Neutrophil (primary cell): ENCODE results near the gene POLR1E.
"Not testable (repeated sequence)": the region's sequence is repeated elsewhere in the genome, so short reads cannot be mapped to it uniquely, and the experiment has no call there.

Experiments
- H3K27ac ChIP-seq: fragments of 200-600 bp; sonication (generic); 2 replicates; pipeline ENCODE4 v1.5.1; 2016; ENCODE audit warnings: mild to moderate bottlenecking, moderate library complexity
- H3K27me3 ChIP-seq: fragments of 200-600 bp; sonication (generic); 2 replicates; pipeline ENCODE4 v1.6.0; 2016; ENCODE audit warnings: mild to moderate bottlenecking
- H3K36me3 ChIP-seq: fragments of 200-600 bp; sonication (generic); 2 replicates; pipeline ENCODE4 v1.5.1; 2017
- H3K4me1 ChIP-seq, 2 experiments: fragments of 200-600 bp in 1 of 2; sonication (generic) in 1 of 2; 1 replicate in 1 of 2; 2 replicates in 1 of 2; pipeline versions ENCODE4 v1.5.1 to v1.6.1; 2013 to 2016; ENCODE audit warnings: low read depth in 1 of 2, low read length in 1 of 2, mild to moderate bottlenecking in 1 of 2, moderate library complexity in 1 of 2; ENCODE audit not compliant: control insufficient read depth in 1 of 2, insufficient read depth in 1 of 2
- H3K4me3 ChIP-seq, 2 experiments: fragments of 200-600 bp in 1 of 2; sonication (generic) in 1 of 2; 1 replicate in 1 of 2; 2 replicates in 1 of 2; pipeline ENCODE4 v1.5.1; 2013 to 2016; ENCODE audit warnings: low read depth in 1 of 2, low read length in 1 of 2, mild to moderate bottlenecking in 1 of 2, moderate library complexity in 1 of 2
- H3K9me3 ChIP-seq: fragments of 200-600 bp; sonication (generic); 2 replicates; pipeline ENCODE4 v1.5.1; 2016
- CTCF ChIP-seq: fragments of 200-600 bp; sonication (generic); IDR thresholded peaks from 2 replicates; pipeline ENCODE4 v1.5.1; 2016; ENCODE audit warnings: antibody characterized with exemption

POLR1E gene

GRCh38 chr9:37471942-37472684 lies 13.6 kb upstream of the POLR1E start:
- no peak overlapping the region for H3K27ac ChIP-seq

GRCh38 chr9:37473982-37474381 lies 11.8 kb upstream of the POLR1E start:
- H3K36me3 ChIP-seq, H3K27ac ChIP-seq, H3K4me1 ChIP-seq, H3K4me3 ChIP-seq, H3K9me3 ChIP-seq: not testable (repeated sequence)
- peaks cover 31% of the 10 kb centered on the region for H3K27me3 ChIP-seq

More at GRCh38 chr9:37471942-37472684, 13.6 kb upstream of the POLR1E start:
- H3K4me1 ChIP-seq = peaks cover under 1 to 2% of the 10 kb centered on the region in 2 experiments
- no peaks in the 10 kb centered on the region for H3K9me3 ChIP-seq
- TF ChIP-seq CTCF = no peak
- H3K36me3 ChIP-seq = no peaks in the 10 kb centered on the region
- H3K27me3 ChIP-seq = peaks cover 15% of the 10 kb centered on the region
- H3K4me3 ChIP-seq = no peak overlapping the region

GRCh38 chr9:37474438-37474837 lies 11.3 kb upstream of the POLR1E start:
- TF ChIP-seq CTCF = no peak
- no peaks in the 10 kb centered on the region for H3K36me3 ChIP-seq
- H3K4me3 ChIP-seq = no peak overlapping the region
- peaks cover 31% of the 10 kb centered on the region for H3K27me3 ChIP-seq
- H3K9me3 ChIP-seq = no peaks in the 10 kb centered on the region
- no peak overlapping the region for H3K27ac ChIP-seq
- no peaks in the 10 kb centered on the region for H3K4me1 ChIP-seq

GRCh38 chr9:37476930-37477329 lies 8.8 kb upstream of the POLR1E start:
- H3K27me3 ChIP-seq = peaks cover 39% of the 10 kb centered on the region
- H3K4me1 ChIP-seq = no peaks in the 10 kb centered on the region
- no peak for TF ChIP-seq CTCF
- no peaks in the 10 kb centered on the region for H3K36me3 ChIP-seq
- H3K9me3 ChIP-seq = no peaks in the 10 kb centered on the region
- H3K4me3 ChIP-seq = no peak overlapping the region
- no peak overlapping the region for H3K27ac ChIP-seq

- H3K27me3 ChIP-seq = peaks cover 41% of the 10 kb centered on the region
- H3K27ac ChIP-seq, H3K36me3 ChIP-seq, H3K4me3 ChIP-seq, H3K9me3 ChIP-seq, H3K4me1 ChIP-seq: not testable (repeated sequence)
Observed at GRCh38 chr9:37477443-37477842, 8.3 kb upstream of the POLR1E start.

- not testable (repeated sequence) for H3K36me3 ChIP-seq, H3K4me1 ChIP-seq, H3K27ac ChIP-seq, H3K4me3 ChIP-seq, H3K9me3 ChIP-seq
- H3K27me3 ChIP-seq = peaks cover 41% of the 10 kb centered on the region
Observed at GRCh38 chr9:37477987-37478619, 7.6 kb upstream of the POLR1E start.

- Histone ChIP-seq H3K27me3 (peaks cover 41% of the 10 kb centered on the region), H3K4me3 (no peak overlapping the region), H3K4me1 (peaks cover 7 to 8% of the 10 kb centered on the region in 2 experiments), H3K9me3 (no peaks in the 10 kb centered on the region), H3K36me3 (no peaks in the 10 kb centered on the region), H3K27ac (no peak overlapping the region)
- no peak for TF ChIP-seq CTCF
Observed at GRCh38 chr9:37480759-37481158, 5.0 kb upstream of the POLR1E start.
